ENCODE measurements around the gene FBXO28.
A peak's percentile ranks its signal among the peaks of the same experiment; 100 is the strongest.

FBXO28 gene

GRCh38 chr1:224095867-224096266, 18.0 kb upstream of the FBXO28 start:
- DNase-seq (ENCODE audit: low spot score) (no peak), FAIRE-seq (no peak)

GRCh38 chr1:224096773-224097172, 17.1 kb upstream of the FBXO28 start:
- DNase-seq (ENCODE audit: low spot score) (no peak), FAIRE-seq (no peak)

GRCh38 chr1:224098007-224098406, 15.9 kb upstream of the FBXO28 start:
- DNase-seq (ENCODE audit: low spot score) (no peak), FAIRE-seq (no peak)

- FAIRE-seq: peak; percentile 33
These were observed 7.2 kb upstream of the FBXO28 start for GRCh38 chr1:224106568-224107281.

GRCh38 chr1:224107282-224107625, 6.7 kb upstream of the FBXO28 start:
- FAIRE-seq (no peak), DNase-seq (ENCODE audit: low spot score) (no peak)

More at GRCh38 chr1:224106568-224107281, 7.2 kb upstream of the FBXO28 start:
- DNase-seq (ENCODE audit: low spot score): peak; percentile 58

- FAIRE-seq (no peak), DNase-seq (ENCODE audit: low spot score) (no peak)
These were observed 4.9 kb upstream of the FBXO28 start for GRCh38 chr1:224108991-224109390.

- no peak for FAIRE-seq
- no peak for DNase-seq (ENCODE audit: low spot score)
These were observed 3.9 kb upstream of the FBXO28 start for GRCh38 chr1:224109981-224110380.

- DNase-seq (ENCODE audit: low spot score) (no peak), FAIRE-seq (no peak)
These were observed 906 bp upstream of the FBXO28 start for GRCh38 chr1:224113005-224113404.

GRCh38 chr1:224113545-224113917, 380 bp upstream of the FBXO28 start:
- no peak for DNase-seq (ENCODE audit: low spot score)
- FAIRE-seq: no peak

- FAIRE-seq: no peak
- no peak for DNase-seq (ENCODE audit: low spot score)
These were observed 870 bp downstream of the FBXO28 start for GRCh38 chr1:224114787-224115175.

- DNase-seq (ENCODE audit: low spot score) (peak; percentile 73), FAIRE-seq (peak; percentile 93)
These were observed 2.2 kb downstream of the FBXO28 start for GRCh38 chr1:224116131-224116530.

- FAIRE-seq: no peak
- DNase-seq (ENCODE audit: low spot score): no peak
These were observed 4.8 kb downstream of the FBXO28 start for GRCh38 chr1:224118688-224119087.

- no peak for DNase-seq (ENCODE audit: low spot score)
- no peak for FAIRE-seq
These were observed 9.2 kb downstream of the FBXO28 start for GRCh38 chr1:224123136-224123535.

GRCh38 chr1:224124220-224124619, 10.3 kb downstream of the FBXO28 start:
- FAIRE-seq: no peak

GRCh38 chr1:224127925-224128819, 14.3 kb downstream of the FBXO28 start:
- FAIRE-seq (peak; percentile 79), DNase-seq (ENCODE audit: low spot score) (peak; percentile 43)

More at GRCh38 chr1:224124220-224124619, 10.3 kb downstream of the FBXO28 start:
- no peak for DNase-seq (ENCODE audit: low spot score)

GRCh38 chr1:224131253-224131652, 17.3 kb downstream of the FBXO28 start:
- DNase-seq (ENCODE audit: low spot score): no peak
- no peak for FAIRE-seq

- DNase-seq (ENCODE audit: low spot score): no peak
These were observed 19.0 kb downstream of the FBXO28 start for GRCh38 chr1:224132901-224133300.

GRCh38 chr1:224133741-224134299, 19.9 kb downstream of the FBXO28 start:
- FAIRE-seq: no peak
- no peak for DNase-seq (ENCODE audit: low spot score)

More at GRCh38 chr1:224132901-224133300, 19.0 kb downstream of the FBXO28 start:
- no peak for FAIRE-seq

- no peak for DNase-seq (ENCODE audit: low spot score)
- FAIRE-seq: no peak
These were observed 23.6 kb downstream of the FBXO28 start for GRCh38 chr1:224137518-224137917.

GRCh38 chr1:224138198-224138597, 24.3 kb downstream of the FBXO28 start:
- DNase-seq (ENCODE audit: low spot score) (no peak), FAIRE-seq (no peak)

GRCh38 chr1:224141693-224142092, 27.8 kb downstream of the FBXO28 start:
- no peak for DNase-seq (ENCODE audit: low spot score)
- FAIRE-seq: no peak

- DNase-seq (ENCODE audit: low spot score) (no peak), FAIRE-seq (no peak)
These were observed 35.8 kb downstream of the FBXO28 start for GRCh38 chr1:224149709-224150108.

All from RCC 7860 (cell line).